Loucy (cell line): ENCODE data around the gene FAM180A.

Source experiments
- CTCF ChIP-seq: fragments of 200-600 bp; sonication (generic); conservative IDR thresholded peaks from 2 replicates; pipeline ENCODE4 v1.5.1; 2014; ENCODE audit warnings: mild to moderate bottlenecking, antibody characterized with exemption, low read length
- EZH2phosphoT487 ChIP-seq: fragments of 200-600 bp; IDR thresholded peaks from 2 replicates; pipeline ENCODE4 v1.6.1; 2018; ENCODE audit warnings: antibody characterized with exemption, mild to moderate bottlenecking, moderate library complexity, borderline replicate concordance

- TF ChIP-seq CTCF (no peak), EZH2phosphoT487 (no peak)
These were observed 22.4 kb upstream of the FAM180A start for GRCh38 chr7:135771051-135771450.
